Sigmoid colon (tissue), 7 donors: Measurements from ENCODE around the gene ATF1. TPM values are rescaled to one million over a fixed set of nuclear protein-coding genes. Genes with fewer than 3 reads are reported as not detected.
"Not testable (repeated sequence)": the region's sequence is repeated elsewhere in the genome, so short reads cannot be mapped to it uniquely, and the experiment has no call there.

Experiments
- DNase-seq: peaks from one replicate; pipeline ENCODE4 v3.0.0-alpha.2; 2019
- H3K27ac ChIP-seq, 4 donors: fragments of 200-600 bp; sonication (generic); one replicate each; pipeline ENCODE4 v1.5.1; 2016 to 2019; ENCODE audit warnings: mild to moderate bottlenecking in 1 of 4
- H3K27me3 ChIP-seq, 3 donors: fragments of 200-600 bp; sonication (generic); one replicate each; pipeline ENCODE4 v1.5.1; 2019; ENCODE audit warnings: mild to moderate bottlenecking in 1 of 3
- H3K36me3 ChIP-seq, 4 donors: fragments of 200-600 bp; sonication (generic); one replicate each; pipeline ENCODE4 v1.5.1; 2016 to 2019
- H3K4me1 ChIP-seq, 4 donors: fragments of 200-600 bp; sonication (generic); one replicate each; pipeline ENCODE4 v1.5.1; 2017 to 2019
- H3K4me3 ChIP-seq, 4 donors: fragments of 200-600 bp; sonication (generic); one replicate each; pipeline ENCODE4 v1.5.1; 2017 to 2019; ENCODE audit warnings: mild to moderate bottlenecking in 2 of 4, moderate library complexity in 1 of 4
- H3K9me3 ChIP-seq, 4 donors: fragments of 200-600 bp in 3 of 4; sonication (generic) in 3 of 4; one replicate each; pipeline versions ENCODE4 v1.5.1 to v1.6.1; 2013 to 2019
- EP300 ChIP-seq, 4 donors: sonication (generic); formaldehyde crosslinking; IDR thresholded peaks; one replicate each; pipeline ENCODE4 v1.6.1; 2017; ENCODE audit warnings: antibody characterized with exemption in 4 of 4
- POLR2A ChIP-seq, 2 donors: fragments of 450-650 bp; IDR thresholded peaks; one replicate each; pipeline ENCODE4 v1.6.1; 2016; ENCODE audit warnings: antibody characterized with exemption in 2 of 2, mild to moderate bottlenecking in 2 of 2, moderate library complexity in 2 of 2
- POLR2AphosphoS5 ChIP-seq, 4 donors: sonication (generic); formaldehyde crosslinking; IDR thresholded peaks; one replicate each; pipeline ENCODE4 v1.6.1; 2017; ENCODE audit warnings: antibody characterized with exemption in 4 of 4
- WGBS, 2 donors: extraction: QIAGEN DNeasy Blood & Tissue Kit; methylation state at CpG; one replicate each; pipeline ENCODE4 v1.1.7; 2013; 5-methylcytosine and 5-hydroxymethylcytosine counted together
- intact Hi-C: fragments of 100-400 bp; cut with DNase I; formaldehyde crosslinking; loops from one replicate; pipeline ENCODE4 v1.15.1; 2023
- polyA plus RNA-seq, 3 donors: library from polyadenylated mRNA; stranded (reverse); fragments of 200-250 nt; gene quantifications; one replicate each; pipeline ENCODE4 v1.2.3, GENCODE V29; 2013
- total RNA-seq, 4 donors: library from RNA; depleted of rRNA; stranded (reverse); fragments of >200 nt; gene quantifications; one replicate each; pipeline ENCODE4 v1.1.0, GENCODE V29; 2016
- TF ChIP-seq, protein P1 (sequence below), 4 experiments: fragments of 450-650 bp in 3 of 4; fragments of 200-600 bp in 1 of 4; IDR thresholded peaks; one replicate each; pipeline ENCODE4 v1.5.1; 2016 to 2019; ENCODE audit warnings: antibody characterized with exemption in 4 of 4, mild to moderate bottlenecking in 3 of 4, moderate library complexity in 2 of 4
- donor health status: healthy with polysubstance abuse.
- donor health status: Bipolar disorder and iron deficiency.
- donor health status: healthy.

The ATF1 gene
- total and polyA plus RNA-seq, 7 donors, result 12.6 to 27.6 (median 22.8) TPM

DNA sequence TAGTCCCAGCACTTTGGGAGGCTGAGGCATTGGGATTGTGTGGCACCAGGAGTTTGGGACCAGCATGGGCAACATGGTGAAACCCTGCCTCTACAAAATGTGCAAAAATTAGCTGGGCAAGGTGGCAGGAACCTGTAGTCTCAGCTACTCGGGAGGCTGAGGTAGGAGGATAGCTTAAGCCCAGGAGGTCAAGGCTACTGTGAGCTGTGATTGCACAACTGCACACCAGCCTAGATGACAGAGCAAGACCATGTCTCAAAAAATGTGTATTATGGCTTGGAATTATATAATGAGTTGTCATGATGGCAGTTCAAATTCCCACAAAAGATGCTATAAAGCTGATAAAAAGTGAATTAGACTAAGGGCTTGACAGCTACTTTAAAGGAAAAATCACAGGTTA lies 58.2 kb downstream of the ATF1 start:
- Histone ChIP-seq H3K36me3 (peaks cover 0 to 32% (median 4%) of the 10 kb centered on the region in 4 donors), H3K9me3 (no peaks in the 10 kb centered on the region), H3K27ac (no peak overlapping the region), H3K4me3 (no peak overlapping the region), H3K27me3 (no peaks in the 10 kb centered on the region), H3K4me1 (peaks cover 0 to 14% (median 9%) of the 10 kb centered on the region in 4 donors)
- no peak for DNase-seq
- WGBS, 2 donors, result 91 to 97% methylated on average over 1 of the region's 1 CpG
- intact Hi-C loops, result loop anchor here (5.0 to 10.0 kb wide), 2 partner anchors 55 to 263 kb away; partner anchors contain the start of gene CSRNP2
- TF ChIP-seq EP300 (IDR thresholded peaks at IDR 0.05), result no peak

DNA sequence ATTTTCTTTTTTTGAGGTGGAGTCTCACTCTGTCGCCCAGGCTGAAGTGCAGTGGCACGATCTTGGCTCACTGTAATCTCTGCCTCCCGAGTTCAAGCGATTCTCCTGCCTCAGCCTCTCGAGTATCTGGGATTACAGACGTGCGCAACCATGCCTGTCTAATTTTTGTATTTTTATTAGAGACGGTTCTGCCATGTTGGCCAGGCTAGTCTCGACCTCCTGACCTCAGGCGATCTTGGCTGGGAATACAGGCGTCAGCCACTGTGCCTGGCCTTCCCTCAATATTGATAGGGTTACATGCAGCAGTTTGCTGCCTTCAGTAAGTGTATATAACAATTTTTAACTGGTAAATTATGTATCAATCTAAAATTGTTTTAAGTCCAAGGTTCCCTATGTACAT lies 59.8 kb downstream of the ATF1 start:
- Histone ChIP-seq H3K36me3 (peaks cover 0 to 15% (median 0%) of the 10 kb centered on the region in 4 donors), H3K4me1 (peaks cover 0 to 14% (median 9%) of the 10 kb centered on the region in 4 donors), H3K27ac (peak overlapping the region in 1 of 4 donors; percentile 71)
- DNase-seq, H3K4me3 ChIP-seq, H3K27me3 ChIP-seq, H3K9me3 ChIP-seq: not testable (repeated sequence)
- intact Hi-C loops, result loop anchor here (2.0 to 10.0 kb wide), 3 partner anchors 56 to 261 kb away; partner anchors contain the start of gene CSRNP2
- WGBS, 2 donors, result 90 to 93% methylated on average over 11 of the region's 11 CpGs

DNA sequence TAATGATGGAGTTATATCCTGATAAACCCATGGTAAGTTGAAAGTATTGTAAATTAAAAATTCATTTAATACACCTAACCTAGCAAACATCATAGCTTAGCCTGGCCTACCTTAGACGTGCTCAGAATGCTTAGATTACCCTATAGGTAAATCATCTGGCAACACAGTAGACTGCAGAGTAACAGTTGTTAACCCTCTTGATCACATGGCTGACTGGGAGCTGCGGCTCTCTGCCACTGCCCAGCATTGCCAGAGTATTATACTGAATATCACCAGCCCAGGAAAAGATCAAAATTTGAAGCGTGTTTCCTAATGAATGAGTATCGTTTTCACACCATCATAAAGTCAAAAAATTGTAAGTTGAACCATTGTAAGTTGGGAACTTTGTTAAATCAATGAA lies 61.0 kb downstream of the ATF1 start:
- H3K27me3 ChIP-seq, result no peaks in the 10 kb centered on the region
- H3K9me3 ChIP-seq, result no peaks in the 10 kb centered on the region
- H3K27ac ChIP-seq, result peak overlapping the region; percentile 50 to 71 (median 66)
- TF ChIP-seq POLR2AphosphoS5 (IDR thresholded peaks at IDR 0.05) (no peak), EP300 (IDR thresholded peaks at IDR 0.05) (no peak), POLR2A (IDR thresholded peaks at IDR 0.05) (no peak)
- TF ChIP-seq, protein P1, sequence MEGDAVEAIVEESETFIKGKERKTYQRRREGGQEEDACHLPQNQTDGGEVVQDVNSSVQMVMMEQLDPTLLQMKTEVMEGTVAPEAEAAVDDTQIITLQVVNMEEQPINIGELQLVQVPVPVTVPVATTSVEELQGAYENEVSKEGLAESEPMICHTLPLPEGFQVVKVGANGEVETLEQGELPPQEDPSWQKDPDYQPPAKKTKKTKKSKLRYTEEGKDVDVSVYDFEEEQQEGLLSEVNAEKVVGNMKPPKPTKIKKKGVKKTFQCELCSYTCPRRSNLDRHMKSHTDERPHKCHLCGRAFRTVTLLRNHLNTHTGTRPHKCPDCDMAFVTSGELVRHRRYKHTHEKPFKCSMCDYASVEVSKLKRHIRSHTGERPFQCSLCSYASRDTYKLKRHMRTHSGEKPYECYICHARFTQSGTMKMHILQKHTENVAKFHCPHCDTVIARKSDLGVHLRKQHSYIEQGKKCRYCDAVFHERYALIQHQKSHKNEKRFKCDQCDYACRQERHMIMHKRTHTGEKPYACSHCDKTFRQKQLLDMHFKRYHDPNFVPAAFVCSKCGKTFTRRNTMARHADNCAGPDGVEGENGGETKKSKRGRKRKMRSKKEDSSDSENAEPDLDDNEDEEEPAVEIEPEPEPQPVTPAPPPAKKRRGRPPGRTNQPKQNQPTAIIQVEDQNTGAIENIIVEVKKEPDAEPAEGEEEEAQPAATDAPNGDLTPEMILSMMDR (IDR thresholded peaks at IDR 0.05), result no peak
- H3K4me1 ChIP-seq, result peaks cover 0 to 14% (median 9%) of the 10 kb centered on the region in 4 donors
- H3K36me3 ChIP-seq, result peaks cover 0 to 4% (median 0%) of the 10 kb centered on the region in 4 donors
- WGBS, 2 donors, result 24 to 51% methylated on average over 4 of the region's 4 CpGs
- intact Hi-C loops, result loop anchor here (1.0 to 10.0 kb wide), 4 partner anchors 58 to 260 kb away; partner anchors contain the start of gene CSRNP2
- no peak overlapping the region for H3K4me3 ChIP-seq
- no peak for DNase-seq

DNA sequence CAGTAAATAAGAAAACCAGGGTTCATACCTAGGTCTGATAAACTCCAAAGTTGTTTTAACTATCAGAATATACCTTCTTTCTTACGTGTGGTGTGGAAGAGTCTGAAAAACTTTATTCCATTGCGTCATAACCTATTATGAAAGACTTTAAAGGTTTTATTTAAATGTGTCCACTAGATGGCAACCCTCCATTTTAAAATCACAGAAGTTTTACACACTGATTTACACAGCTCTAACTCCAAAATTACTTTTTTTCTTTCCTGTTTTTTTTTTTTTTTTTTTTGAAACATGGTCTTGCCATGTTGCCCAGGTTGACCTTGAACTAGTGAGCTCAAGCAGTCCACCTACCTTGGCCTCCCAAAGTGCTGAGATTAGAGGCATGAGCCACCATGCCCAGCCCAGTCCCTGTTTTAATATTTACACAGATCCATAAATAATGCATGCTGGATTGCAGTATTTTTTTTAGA lies 61.5 kb downstream of the ATF1 start:
- Histone ChIP-seq H3K27ac (peak overlapping the region; percentile 50 to 71 (median 66)), H3K9me3 (no peaks in the 10 kb centered on the region), H3K27me3 (no peaks in the 10 kb centered on the region), H3K4me3 (no peak overlapping the region), H3K36me3 (no peaks in the 10 kb centered on the region), H3K4me1 (peaks cover 0 to 14% (median 9%) of the 10 kb centered on the region in 4 donors)
- no peak for DNase-seq
- intact Hi-C loops, result loop anchor here (1.0 to 10.0 kb wide), 3 partner anchors 101 to 259 kb away; partner anchors contain the start of gene CSRNP2
- 1 to 5% methylated on average over 2 of the region's 2 CpGs for WGBS, 2 donors
- no peak for TF ChIP-seq POLR2A (IDR thresholded peaks at IDR 0.05)
- no peak for TF ChIP-seq EP300 (IDR thresholded peaks at IDR 0.05)
- TF ChIP-seq POLR2AphosphoS5 (IDR thresholded peaks at IDR 0.05), result peak in 2 of 4 donors; percentile 6 to 36
- TF ChIP-seq, protein P1 (IDR thresholded peaks at IDR 0.05), result peak; percentile 38 to 64 (median 49)

DNA sequence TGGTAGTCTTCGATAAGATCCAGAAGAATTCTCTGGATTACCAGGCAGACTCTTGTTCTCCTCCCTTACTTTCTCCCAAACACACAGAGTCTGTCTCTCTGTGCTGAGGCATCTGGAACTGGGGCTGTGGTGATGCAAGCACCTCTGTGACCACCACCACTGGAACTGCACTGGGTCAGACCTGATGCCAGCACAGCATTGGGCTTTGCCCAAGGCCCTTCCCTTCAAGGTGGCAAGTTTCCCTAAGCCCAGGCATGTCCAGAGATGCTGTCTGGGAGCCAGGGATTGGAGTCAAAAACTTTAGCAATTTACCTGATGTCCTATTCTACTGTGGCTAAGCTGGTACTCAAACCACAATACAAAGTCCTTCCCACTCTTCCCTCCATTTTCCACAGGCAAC lies 64.2 kb downstream of the ATF1 start:
- TF ChIP-seq, protein P1 (IDR thresholded peaks at IDR 0.05), result no peak
- TF ChIP-seq POLR2A (IDR thresholded peaks at IDR 0.05), result no peak
- TF ChIP-seq POLR2AphosphoS5 (IDR thresholded peaks at IDR 0.05), result no peak
- no peak for TF ChIP-seq EP300 (IDR thresholded peaks at IDR 0.05)
- no peaks in the 10 kb centered on the region for H3K9me3 ChIP-seq
- peaks cover 0 to 14% (median 9%) of the 10 kb centered on the region in 4 donors for H3K4me1 ChIP-seq
- no peak overlapping the region for H3K27ac ChIP-seq
- 98% methylated on average over 1 of the region's 1 CpG for WGBS, 2 donors
- H3K36me3 ChIP-seq, result no peaks in the 10 kb centered on the region
- intact Hi-C loops, result loop anchor here (10.0 kb wide), 1 partner anchor 257 kb away; the partner anchor contains the start of gene CSRNP2
- no peak overlapping the region for H3K4me3 ChIP-seq
- no peaks in the 10 kb centered on the region for H3K27me3 ChIP-seq
- no peak for DNase-seq
